ENCODE measurements around the gene OR8G1. TPM values are rescaled to one million over a fixed set of nuclear protein-coding genes. Genes with fewer than 3 reads are reported as not detected.
A peak's percentile ranks its signal among the peaks of the same experiment; 100 is the strongest.
"Not testable (repeated sequence)": the region's sequence is repeated elsewhere in the genome, so short reads cannot be mapped to it uniquely, and the experiment has no call there.

Gene OR8G1
- polyA plus RNA-seq (2013, experiment 1 of 2; ENCODE audit: insufficient read length) = not detected
- not detected for polyA plus RNA-seq (2013, experiment 2 of 2; ENCODE audit: insufficient read length)

- no peak for DNase-seq
These were observed at the start of gene OR8G1 for GRCh38 chr11:124240621-124241397. OR8G1 (plus strand) TSS chr11:124241095; CDS start chr11:124249676, 8,581 bp downstream.

DNA sequence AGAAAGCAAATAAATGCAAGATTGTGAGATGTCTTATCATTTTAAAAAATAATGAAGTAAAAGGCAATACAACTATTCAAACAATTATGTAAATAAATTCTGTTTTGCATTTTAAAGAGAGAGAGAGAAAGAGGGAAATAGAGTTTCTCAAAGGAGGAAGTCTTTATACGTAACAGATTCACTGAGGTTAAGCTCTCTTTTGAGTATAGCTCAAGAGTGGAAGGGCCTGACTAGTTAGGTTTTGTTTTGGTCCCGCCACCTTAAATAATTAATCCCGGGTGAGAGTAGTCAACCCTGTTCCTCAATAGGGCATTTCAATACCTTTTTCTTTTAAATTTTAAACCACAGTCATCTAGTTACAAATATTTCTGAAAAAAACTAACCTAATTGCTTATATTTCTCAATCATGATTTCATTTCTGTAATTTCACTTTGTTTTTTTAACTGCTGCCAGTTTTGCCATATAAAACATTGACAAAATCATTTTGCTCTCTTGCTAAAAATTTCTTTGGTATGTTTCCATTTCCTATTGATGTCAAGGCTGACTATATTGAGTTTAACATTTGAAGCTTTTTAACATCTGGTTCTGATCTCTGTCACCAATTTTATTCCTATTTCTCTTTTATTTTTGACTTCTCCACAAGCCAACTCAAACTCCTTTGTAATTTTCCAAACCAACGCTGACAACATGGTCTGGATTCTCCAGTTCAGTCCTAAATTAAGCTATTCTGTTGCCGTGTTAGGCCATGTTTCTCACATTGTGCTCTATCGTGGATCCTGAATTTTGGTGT lies 47.5 kb upstream of the OR8G1 start:
- no peak for DNase-seq

- DNase-seq = peak; percentile 4
These were observed 46.4 kb upstream of the OR8G1 start for GRCh38 chr11:124194293-124195188.

GRCh38 chr11:124195189-124195734 lies 45.6 kb upstream of the OR8G1 start:
- peak; percentile 48 for DNase-seq

DNA sequence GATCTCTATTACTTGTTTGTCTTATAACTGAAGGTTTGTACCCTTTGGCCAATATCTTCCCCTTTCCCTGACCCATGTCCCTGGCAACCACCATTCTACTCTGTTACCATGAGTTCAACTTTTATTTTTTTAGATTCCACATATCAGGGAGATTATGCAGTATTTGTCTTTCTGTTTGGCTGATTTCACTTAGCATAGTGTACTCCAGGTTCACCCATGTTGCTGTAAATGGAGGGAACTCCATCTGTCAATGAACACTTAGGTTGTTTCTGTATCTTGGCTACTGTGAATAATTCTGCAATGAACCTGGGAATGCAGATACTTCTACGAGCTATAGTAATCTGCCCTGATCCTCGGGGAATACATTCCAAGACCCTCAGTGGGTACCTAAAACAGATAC lies 42.9 kb upstream of the OR8G1 start:
- no peak for DNase-seq

GRCh38 chr11:124198897-124199296 lies 42.0 kb upstream of the OR8G1 start:
- no peak for DNase-seq

GRCh38 chr11:124199702-124200101 lies 41.2 kb upstream of the OR8G1 start:
- no peak for DNase-seq

DNA sequence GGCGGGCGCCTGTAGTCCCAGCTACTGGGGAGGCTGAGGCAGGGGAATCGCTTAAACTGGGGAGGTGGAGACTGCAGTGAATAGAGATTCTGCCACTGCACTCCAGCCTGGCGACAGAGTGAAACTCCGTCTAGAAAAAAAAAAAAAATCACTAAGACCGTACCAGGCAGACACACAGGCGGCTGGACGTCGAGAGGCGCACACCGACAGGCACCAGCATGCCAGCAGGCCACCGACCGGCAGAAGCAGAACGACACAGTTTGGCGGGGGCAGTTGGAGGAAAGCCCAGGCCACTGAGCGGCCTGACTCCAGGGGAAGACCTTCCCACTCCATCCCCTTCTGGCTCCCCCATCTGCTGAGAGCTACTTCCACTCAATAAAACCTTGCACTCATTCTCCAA lies 40.2 kb upstream of the OR8G1 start:
- no peak for DNase-seq

GRCh38 chr11:124202951-124203350 lies 37.9 kb upstream of the OR8G1 start:
- DNase-seq = no peak

DNA sequence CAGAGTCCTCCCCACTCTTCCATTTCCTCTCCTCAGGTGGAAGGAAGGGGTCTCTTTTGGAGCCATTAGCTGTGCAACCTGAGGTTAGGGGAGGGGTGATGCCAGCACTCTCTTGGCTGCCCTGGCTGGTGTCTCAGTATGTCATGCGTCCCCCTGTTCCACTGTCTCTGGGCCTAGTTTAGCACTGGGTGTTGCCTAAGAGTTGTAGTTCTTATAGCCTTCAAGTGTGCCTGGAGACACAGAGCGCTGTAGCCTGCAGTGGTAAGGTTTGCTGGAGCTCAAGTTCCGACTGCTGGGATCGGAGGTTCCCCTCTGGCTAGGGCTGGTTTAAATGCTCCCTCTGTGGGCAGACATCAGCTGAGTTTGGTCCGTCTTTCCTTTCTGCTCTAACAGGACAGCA lies 36.9 kb upstream of the OR8G1 start:
- no peak for DNase-seq

DNA sequence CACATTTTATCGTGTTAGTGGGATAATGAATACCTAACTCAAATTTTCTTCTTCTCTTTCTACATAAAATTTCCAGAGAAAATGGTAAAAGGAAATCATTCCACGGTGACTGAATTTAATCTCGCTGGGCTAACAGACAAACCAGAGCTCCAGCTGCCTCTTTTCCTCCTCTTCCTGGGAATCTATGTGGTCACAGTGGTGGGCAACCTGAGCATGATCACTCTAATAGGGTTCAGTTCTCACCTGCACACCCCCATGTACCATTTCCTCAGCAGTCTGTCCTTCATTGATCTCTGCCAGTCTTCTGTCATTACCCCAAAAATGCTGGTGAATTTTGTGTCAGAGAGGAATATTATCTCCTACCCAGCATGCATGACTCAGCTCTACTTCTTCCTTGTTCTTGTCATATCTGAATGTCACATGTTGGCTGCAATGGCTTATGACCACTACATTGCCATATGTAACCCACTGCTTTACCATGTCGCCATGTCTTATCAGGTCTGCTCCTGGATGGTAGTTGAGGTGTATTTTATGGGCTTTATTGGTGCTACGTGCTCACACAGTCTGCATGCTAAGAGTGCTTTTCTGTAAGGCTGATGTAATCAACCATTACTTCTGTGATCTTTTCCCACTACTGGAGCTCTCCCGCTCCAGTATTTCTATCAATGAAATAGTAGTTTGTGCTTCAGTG lies 33.6 kb upstream of the OR8G1 start:
- no peak for DNase-seq

- no peak for DNase-seq
These were observed 31.0 kb upstream of the OR8G1 start for GRCh38 chr11:124209824-124210357.

GRCh38 chr11:124210421-124210820 lies 30.5 kb upstream of the OR8G1 start:
- no peak for DNase-seq

DNA sequence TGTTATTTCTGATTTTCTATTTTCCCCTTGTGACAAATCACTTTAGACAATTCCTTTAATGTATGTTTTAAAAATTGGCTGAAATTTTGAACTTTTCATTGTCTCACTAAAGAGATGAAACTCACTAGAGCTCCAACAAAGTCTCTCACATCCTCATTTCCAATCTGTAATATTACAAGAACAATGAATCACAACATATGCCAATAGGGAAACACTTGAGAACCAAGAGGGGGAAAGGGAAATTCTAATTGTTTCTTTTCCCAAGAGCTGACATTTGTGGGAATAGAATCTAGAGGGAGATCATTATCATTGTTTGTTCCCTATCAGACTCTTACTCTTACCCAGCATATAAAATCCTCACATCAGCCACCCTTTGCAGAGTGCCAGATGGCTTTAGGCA lies 29.6 kb upstream of the OR8G1 start:
- no peak for DNase-seq

GRCh38 chr11:124214027-124214426 lies 26.9 kb upstream of the OR8G1 start:
- DNase-seq = no peak

GRCh38 chr11:124219126-124219525 lies 21.8 kb upstream of the OR8G1 start:
- DNase-seq = no peak

GRCh38 chr11:124222407-124222806 lies 18.5 kb upstream of the OR8G1 start:
- no peak for DNase-seq

- DNase-seq = not testable (repeated sequence)
These were observed 16.1 kb upstream of the OR8G1 start for GRCh38 chr11:124224618-124225423.

DNA sequence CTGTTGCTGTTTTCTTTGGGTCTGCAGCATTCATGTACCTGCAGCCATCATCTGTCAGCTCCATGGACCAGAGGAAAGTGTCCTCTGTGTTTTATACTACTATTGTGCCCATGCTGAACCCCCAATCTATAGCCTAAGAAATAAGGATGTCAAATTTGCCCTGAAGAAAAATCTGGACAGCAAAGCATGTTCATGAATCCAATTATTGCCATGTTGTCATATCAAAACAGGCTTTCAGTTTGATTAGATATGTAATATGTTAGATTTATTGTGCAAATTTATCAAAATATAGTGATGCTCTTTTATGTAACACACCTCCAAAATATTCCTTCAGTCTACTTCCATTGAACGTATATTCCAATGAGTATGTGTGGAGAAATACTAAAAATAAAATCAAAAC lies 15.4 kb upstream of the OR8G1 start:
- DNase-seq = no peak

DNA sequence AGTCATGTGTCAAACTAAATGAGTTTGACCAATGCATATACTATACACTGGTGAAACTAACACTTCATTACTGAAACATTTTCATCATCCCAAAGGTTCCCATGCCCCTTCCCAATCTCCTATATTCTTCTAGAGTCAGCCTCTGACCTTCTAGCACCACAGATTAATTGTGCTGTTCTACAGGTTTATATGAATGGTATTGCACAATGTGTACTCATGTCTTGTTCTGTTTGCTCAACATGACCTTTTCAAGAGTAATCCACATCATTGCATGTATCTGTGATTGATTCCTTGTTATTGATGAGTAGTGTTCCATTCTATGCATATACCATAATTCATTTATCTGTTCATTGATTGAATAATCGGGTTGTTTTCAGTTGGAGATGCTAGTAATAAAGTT lies 7.5 kb upstream of the OR8G1 start:
- no peak for DNase-seq

- DNase-seq = no peak
These were observed 2.4 kb upstream of the OR8G1 start for GRCh38 chr11:124238512-124238911.
